Measurements from ENCODE around the gene MACROD2. TPM values are rescaled to one million over a fixed set of nuclear protein-coding genes. Genes with fewer than 3 reads are reported as not detected.
A peak's percentile ranks its signal among the peaks of the same experiment; 100 is the strongest.

MACROD2 gene
- polyA plus RNA-seq, 1 donor (not counting 4 experiments of a cell fraction or from before 2014, with no cell fraction given): 0.71 TPM

- H3K79me2 ChIP-seq (ENCODE audit: control insufficient read depth, insufficient read depth, low read length): no peaks in the 10 kb centered on the region
- dilution Hi-C loops (cut with MboI; ENCODE audit: extremely low pct_ligation_motif_present, low sequenced_read_pairs): no loop called here
- H3K4me1 ChIP-seq (ENCODE audit: control insufficient read depth, extremely low read depth, insufficient read depth, low read length): no peaks in the 10 kb centered on the region
- H3K9ac ChIP-seq (ENCODE audit: control insufficient read depth, extremely low read depth, insufficient read depth, low read length): no peak overlapping the region
- no peaks in the 10 kb centered on the region for H3K9me1 ChIP-seq (ENCODE audit: control insufficient read depth, extremely low read depth, insufficient read depth, low read length)
- no peak overlapping the region for H3K27ac ChIP-seq (ENCODE audit: control insufficient read depth, insufficient read depth, low read length)
- H3K4me3 ChIP-seq (ENCODE audit: control insufficient read depth in 2 of 3, extremely low read depth in 1 of 3, insufficient read depth in 2 of 3, low read depth in 1 of 3, low read length in 3 of 3): no peak overlapping the region
- TF ChIP-seq CTCF (optimal IDR thresholded peaks at IDR 0.05 in 1 of 3, IDR thresholded peaks at IDR 0.05 in 1 of 3, conservative IDR thresholded peaks at IDR 0.05 in 1 of 3; ENCODE audit: extremely low read depth in 1 of 3, insufficient read depth in 2 of 3, low read length in 3 of 3): no peak
- TF ChIP-seq EZH2 (IDR thresholded peaks at IDR 0.05; ENCODE audit: low read length): no peak
- no peaks in the 10 kb centered on the region for H4K20me1 ChIP-seq (ENCODE audit: control insufficient read depth, extremely low read depth, insufficient read depth, low read length)
- no peak overlapping the region for H2AFZ ChIP-seq (ENCODE audit: control insufficient read depth, low read length)
- no peak overlapping the region for H3K4me2 ChIP-seq (ENCODE audit: control insufficient read depth, extremely low read depth, insufficient read depth, low read depth, low read length)
- H3K9me3 ChIP-seq (ENCODE audit: control insufficient read depth, low read depth, low read length): no peaks in the 10 kb centered on the region
- H3K27me3 ChIP-seq (ENCODE audit: control insufficient read depth, extremely low read depth, insufficient read depth, low read length): no peaks in the 10 kb centered on the region
- no peak for DNase-seq (ENCODE audit: low read depth, low spot score)
- H3K36me3 ChIP-seq (ENCODE audit: control insufficient read depth in 2 of 2, extremely low read depth in 1 of 2, insufficient read depth in 2 of 2, low read length in 2 of 2): no peaks in the 10 kb centered on the region
- no peak for FAIRE-seq
These were observed 825.9 kb downstream of the MACROD2 start for GRCh38 chr20:14821251-14821650.

- Histone ChIP-seq H3K4me3 (ENCODE audit: control insufficient read depth in 2 of 3, extremely low read depth in 1 of 3, insufficient read depth in 2 of 3, low read depth in 1 of 3, low read length in 3 of 3) (no peak overlapping the region), H3K9me3 (ENCODE audit: control insufficient read depth, low read depth, low read length) (no peaks in the 10 kb centered on the region), H3K27ac (ENCODE audit: control insufficient read depth, insufficient read depth, low read length) (no peak overlapping the region), H3K9me1 (ENCODE audit: control insufficient read depth, extremely low read depth, insufficient read depth, low read length) (no peaks in the 10 kb centered on the region), H3K4me1 (ENCODE audit: control insufficient read depth, extremely low read depth, insufficient read depth, low read length) (no peaks in the 10 kb centered on the region), H3K9ac (ENCODE audit: control insufficient read depth, extremely low read depth, insufficient read depth, low read length) (no peak overlapping the region), H3K4me2 (ENCODE audit: control insufficient read depth, extremely low read depth, insufficient read depth, low read depth, low read length) (no peak overlapping the region), H2AFZ (ENCODE audit: control insufficient read depth, low read length) (peak overlapping the region; percentile 73), H3K79me2 (ENCODE audit: control insufficient read depth, insufficient read depth, low read length) (no peaks in the 10 kb centered on the region), H4K20me1 (ENCODE audit: control insufficient read depth, extremely low read depth, insufficient read depth, low read length) (no peaks in the 10 kb centered on the region), H3K36me3 (ENCODE audit: control insufficient read depth in 2 of 2, extremely low read depth in 1 of 2, insufficient read depth in 2 of 2, low read length in 2 of 2) (no peaks in the 10 kb centered on the region), H3K27me3 (ENCODE audit: control insufficient read depth, extremely low read depth, insufficient read depth, low read length) (no peaks in the 10 kb centered on the region)
- FAIRE-seq (peak; percentile 5), DNase-seq (ENCODE audit: low read depth, low spot score) (no peak)
- no peak for TF ChIP-seq CTCF (optimal IDR thresholded peaks at IDR 0.05 in 1 of 3, IDR thresholded peaks at IDR 0.05 in 1 of 3, conservative IDR thresholded peaks at IDR 0.05 in 1 of 3; ENCODE audit: extremely low read depth in 1 of 3, insufficient read depth in 2 of 3, low read length in 3 of 3)
- dilution Hi-C loops (cut with MboI; ENCODE audit: extremely low pct_ligation_motif_present, low sequenced_read_pairs): no loop called here
These were observed 829.7 kb downstream of the MACROD2 start for GRCh38 chr20:14824996-14825395.
